ENCODE results near the gene GFOD2. TPM values are rescaled to one million over a fixed set of nuclear protein-coding genes. Genes with fewer than 3 reads are reported as not detected.

Gene GFOD2
- polyA plus RNA-seq, 2 donors, result 36.8 to 49.6 TPM

GRCh38 chr16:67664258-67664657 is 54.9 kb downstream of the GFOD2 start:
- Histone ChIP-seq H3K9me3 (ENCODE audit: control insufficient read depth in 2 of 2, insufficient read depth in 1 of 2, low read depth in 1 of 2, low read length in 1 of 2) (no peaks in the 10 kb centered on the region), H3K36me3 (ENCODE audit: control insufficient read depth in 2 of 2, insufficient read depth in 2 of 2, low read length in 1 of 2) (peaks cover 2 to 6% of the 10 kb centered on the region in 2 donors), H3K4me1 (ENCODE audit: control insufficient read depth in 2 of 2, insufficient read depth in 2 of 2, low read length in 1 of 2) (peaks cover 16 to 31% of the 10 kb centered on the region in 2 donors), H3K27me3 (ENCODE audit: control insufficient read depth in 1 of 2, insufficient read depth in 2 of 2, low read length in 2 of 2) (no peaks in the 10 kb centered on the region), H3K27ac (ENCODE audit: low read depth in 2 of 2, low read length in 1 of 2) (no peak overlapping the region), H3K4me3 (ENCODE audit: low read depth in 1 of 2, low read length in 2 of 2) (no peak overlapping the region)
- 75 to 82% methylated on average over 4 of the region's 4 CpGs for WGBS, 2 donors

GRCh38 chr16:67663877-67664222 is 55.3 kb downstream of the GFOD2 start:
- Histone ChIP-seq H3K27ac (ENCODE audit: low read depth in 2 of 2, low read length in 1 of 2) (no peak overlapping the region), H3K4me3 (ENCODE audit: low read depth in 1 of 2, low read length in 2 of 2) (no peak overlapping the region), H3K9me3 (ENCODE audit: control insufficient read depth in 2 of 2, insufficient read depth in 1 of 2, low read depth in 1 of 2, low read length in 1 of 2) (no peaks in the 10 kb centered on the region), H3K27me3 (ENCODE audit: control insufficient read depth in 1 of 2, insufficient read depth in 2 of 2, low read length in 2 of 2) (no peaks in the 10 kb centered on the region), H3K4me1 (ENCODE audit: control insufficient read depth in 2 of 2, insufficient read depth in 2 of 2, low read length in 1 of 2) (peaks cover 16 to 35% of the 10 kb centered on the region in 2 donors), H3K36me3 (ENCODE audit: control insufficient read depth in 2 of 2, insufficient read depth in 2 of 2, low read length in 1 of 2) (peaks cover 2 to 6% of the 10 kb centered on the region in 2 donors)
- 81 to 93% methylated on average over 6 of the region's 6 CpGs for WGBS, 2 donors

- Histone ChIP-seq H3K4me3 (ENCODE audit: low read depth in 1 of 2, low read length in 2 of 2) (no peak overlapping the region), H3K4me1 (ENCODE audit: control insufficient read depth in 2 of 2, insufficient read depth in 2 of 2, low read length in 1 of 2) (peaks cover 15 to 36% of the 10 kb centered on the region in 2 donors)
- 67 to 79% methylated on average over 25 of the region's 25 CpGs for WGBS, 2 donors
Observed at GRCh38 chr16:67663151-67663876, 55.8 kb downstream of the GFOD2 start.

DNA sequence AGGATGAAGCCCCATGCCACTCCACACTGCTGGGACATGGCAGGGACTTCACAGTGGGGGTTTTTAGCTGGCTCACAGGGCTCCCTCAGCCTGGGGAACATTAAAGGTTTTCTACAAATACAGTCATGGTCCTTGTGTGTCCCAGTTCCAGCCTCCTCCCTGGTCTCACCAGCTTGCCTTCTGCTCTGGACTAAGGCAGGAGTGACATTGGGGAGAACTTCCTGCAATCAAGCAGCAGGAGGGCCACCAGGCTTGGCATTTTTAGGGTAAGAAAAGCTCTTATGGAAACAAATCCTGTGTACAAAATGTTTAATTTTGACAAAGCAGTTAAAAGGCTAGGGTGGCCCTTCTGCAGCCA is 56.5 kb downstream of the GFOD2 start:
- Histone ChIP-seq H3K27ac (ENCODE audit: low read depth in 2 of 2, low read length in 1 of 2) (no peak overlapping the region), H3K27me3 (ENCODE audit: control insufficient read depth in 1 of 2, insufficient read depth in 2 of 2, low read length in 2 of 2) (no peaks in the 10 kb centered on the region), H3K4me3 (ENCODE audit: low read depth in 1 of 2, low read length in 2 of 2) (no peak overlapping the region), H3K9me3 (ENCODE audit: control insufficient read depth in 2 of 2, insufficient read depth in 1 of 2, low read depth in 1 of 2, low read length in 1 of 2) (no peaks in the 10 kb centered on the region), H3K36me3 (ENCODE audit: control insufficient read depth in 2 of 2, insufficient read depth in 2 of 2, low read length in 1 of 2) (peaks cover 2 to 6% of the 10 kb centered on the region in 2 donors), H3K4me1 (ENCODE audit: control insufficient read depth in 2 of 2, insufficient read depth in 2 of 2, low read length in 1 of 2) (peaks cover 11 to 32% of the 10 kb centered on the region in 2 donors)

More at GRCh38 chr16:67663151-67663876, 55.8 kb downstream of the GFOD2 start:
- no peaks in the 10 kb centered on the region for H3K27me3 ChIP-seq (ENCODE audit: control insufficient read depth in 1 of 2, insufficient read depth in 2 of 2, low read length in 2 of 2)
- no peak overlapping the region for H3K27ac ChIP-seq (ENCODE audit: low read depth in 2 of 2, low read length in 1 of 2)
- H3K36me3 ChIP-seq (ENCODE audit: control insufficient read depth in 2 of 2, insufficient read depth in 2 of 2, low read length in 1 of 2), result peaks cover 2 to 6% of the 10 kb centered on the region in 2 donors
- no peaks in the 10 kb centered on the region for H3K9me3 ChIP-seq (ENCODE audit: control insufficient read depth in 2 of 2, insufficient read depth in 1 of 2, low read depth in 1 of 2, low read length in 1 of 2)

- H3K4me1 ChIP-seq (ENCODE audit: control insufficient read depth in 2 of 2, insufficient read depth in 2 of 2, low read length in 1 of 2), result peaks cover 5 to 27% of the 10 kb centered on the region in 2 donors
- no peaks in the 10 kb centered on the region for H3K27me3 ChIP-seq (ENCODE audit: control insufficient read depth in 1 of 2, insufficient read depth in 2 of 2, low read length in 2 of 2)
- H3K36me3 ChIP-seq (ENCODE audit: control insufficient read depth in 2 of 2, insufficient read depth in 2 of 2, low read length in 1 of 2), result peaks cover 2 to 7% of the 10 kb centered on the region in 2 donors
- 91 to 93% methylated on average over 34 of the region's 34 CpGs for WGBS, 2 donors
- no peak overlapping the region for H3K4me3 ChIP-seq (ENCODE audit: low read depth in 1 of 2, low read length in 2 of 2)
- no peak overlapping the region for H3K27ac ChIP-seq (ENCODE audit: low read depth in 2 of 2, low read length in 1 of 2)
- H3K9me3 ChIP-seq (ENCODE audit: control insufficient read depth in 2 of 2, insufficient read depth in 1 of 2, low read depth in 1 of 2, low read length in 1 of 2), result no peaks in the 10 kb centered on the region
Observed at GRCh38 chr16:67661886-67662652, 57.0 kb downstream of the GFOD2 start.

DNA sequence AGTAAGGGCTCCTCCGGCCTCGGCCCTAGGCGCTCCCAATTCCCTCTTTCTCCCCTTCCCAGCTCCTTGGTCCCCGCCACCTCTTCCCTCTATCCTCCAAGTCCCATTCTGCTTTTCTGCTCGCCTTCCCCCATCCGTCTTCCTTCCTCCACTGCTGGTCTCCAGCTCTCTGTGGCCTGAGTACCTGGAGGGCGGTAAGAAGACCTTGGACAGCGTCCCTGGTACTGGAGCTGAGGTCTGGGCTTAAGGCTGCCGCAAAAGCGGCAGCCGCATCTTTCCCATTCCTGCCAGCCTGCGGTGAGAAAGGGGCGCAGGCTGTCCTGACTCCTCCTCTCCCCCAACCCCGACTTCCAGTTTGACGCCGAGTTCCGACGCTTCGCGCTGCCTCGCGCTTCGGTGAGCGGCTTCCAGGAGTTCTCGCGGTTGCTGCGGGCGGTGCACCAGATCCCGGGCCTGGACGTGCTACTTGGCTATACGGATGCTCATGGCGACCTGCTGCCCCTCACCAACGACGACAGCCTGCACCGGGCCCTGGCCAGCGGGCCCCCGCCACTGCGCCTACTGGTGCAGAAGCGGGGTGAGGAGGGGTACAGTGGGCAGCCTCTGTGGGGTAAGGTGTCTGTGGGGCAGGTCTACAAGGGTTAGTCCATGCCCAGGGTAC is 57.9 kb downstream of the GFOD2 start:
- peak overlapping the region; percentile 84 to 86 for H3K27ac ChIP-seq (ENCODE audit: low read depth in 2 of 2, low read length in 1 of 2)
- peaks cover 4 to 24% of the 10 kb centered on the region in 2 donors for H3K4me1 ChIP-seq (ENCODE audit: control insufficient read depth in 2 of 2, insufficient read depth in 2 of 2, low read length in 1 of 2)
- no peaks in the 10 kb centered on the region for H3K27me3 ChIP-seq (ENCODE audit: control insufficient read depth in 1 of 2, insufficient read depth in 2 of 2, low read length in 2 of 2)
- 13 to 17% methylated on average over 39 of the region's 39 CpGs for WGBS, 2 donors
- H3K36me3 ChIP-seq (ENCODE audit: control insufficient read depth in 2 of 2, insufficient read depth in 2 of 2, low read length in 1 of 2), result peaks cover 2 to 15% of the 10 kb centered on the region in 2 donors
- H3K9me3 ChIP-seq (ENCODE audit: control insufficient read depth in 2 of 2, insufficient read depth in 1 of 2, low read depth in 1 of 2, low read length in 1 of 2), result no peaks in the 10 kb centered on the region
- H3K4me3 ChIP-seq (ENCODE audit: low read depth in 1 of 2, low read length in 2 of 2), result peak overlapping the region; percentile 66 to 85

- WGBS, 2 donors, result 0% methylated on average over 48 of the region's 48 CpGs
- H3K36me3 ChIP-seq (ENCODE audit: control insufficient read depth in 2 of 2, insufficient read depth in 2 of 2, low read length in 1 of 2), result peaks cover 2 to 17% of the 10 kb centered on the region in 2 donors
- H3K9me3 ChIP-seq (ENCODE audit: control insufficient read depth in 2 of 2, insufficient read depth in 1 of 2, low read depth in 1 of 2, low read length in 1 of 2), result no peaks in the 10 kb centered on the region
- peak within 1 kb of the TSS; percentile 88 to 91 for H3K27ac ChIP-seq (ENCODE audit: low read depth in 2 of 2, low read length in 1 of 2)
- no peaks in the 10 kb centered on the region for H3K27me3 ChIP-seq (ENCODE audit: control insufficient read depth in 1 of 2, insufficient read depth in 2 of 2, low read length in 2 of 2)
- H3K4me3 ChIP-seq (ENCODE audit: low read depth in 1 of 2, low read length in 2 of 2), result peak within 1 kb of the TSS; percentile 66 to 85
- H3K4me1 ChIP-seq (ENCODE audit: control insufficient read depth in 2 of 2, insufficient read depth in 2 of 2, low read length in 1 of 2), result peaks cover 0 to 18% of the 10 kb centered on the region in 2 donors
Observed at GRCh38 chr16:67660564-67661028, 58.5 kb downstream of the GFOD2 start, which contains the start of gene PARD6A. PARD6A (plus strand) TSS chr16:67660960; CDS start chr16:67661039, 79 bp downstream.

- H3K27me3 ChIP-seq (ENCODE audit: control insufficient read depth in 1 of 2, insufficient read depth in 2 of 2, low read length in 2 of 2), result no peaks in the 10 kb centered on the region
- H3K4me1 ChIP-seq (ENCODE audit: control insufficient read depth in 2 of 2, insufficient read depth in 2 of 2, low read length in 1 of 2), result peaks cover 0 to 18% of the 10 kb centered on the region in 2 donors
- peak within 1 kb of the TSS; percentile 66 to 85 for H3K4me3 ChIP-seq (ENCODE audit: low read depth in 1 of 2, low read length in 2 of 2)
- H3K9me3 ChIP-seq (ENCODE audit: control insufficient read depth in 2 of 2, insufficient read depth in 1 of 2, low read depth in 1 of 2, low read length in 1 of 2), result no peaks in the 10 kb centered on the region
- peaks cover 2 to 17% of the 10 kb centered on the region in 2 donors for H3K36me3 ChIP-seq (ENCODE audit: control insufficient read depth in 2 of 2, insufficient read depth in 2 of 2, low read length in 1 of 2)
- H3K27ac ChIP-seq (ENCODE audit: low read depth in 2 of 2, low read length in 1 of 2), result peak within 1 kb of the TSS; percentile 88 to 91
- 0% methylated on average over 82 to 83 of the region's 83 CpGs for WGBS, 2 donors
Observed at GRCh38 chr16:67659675-67660563, 59.2 kb downstream of the GFOD2 start, which contains the start of gene ACD. ACD (minus strand) TSS chr16:67660260; CDS start chr16:67660220, 40 bp downstream.

Measured in esophagus (tissue), 2 donors.